ENCODE data around the gene HOXA7. TPM values are rescaled to one million over a fixed set of nuclear protein-coding genes. Genes with fewer than 3 reads are reported as not detected.

HOXA7 gene
- total and polyA plus RNA-seq, 2 experiments from 2014 or later, result 0.24 TPM; not detected in 1

DNA sequence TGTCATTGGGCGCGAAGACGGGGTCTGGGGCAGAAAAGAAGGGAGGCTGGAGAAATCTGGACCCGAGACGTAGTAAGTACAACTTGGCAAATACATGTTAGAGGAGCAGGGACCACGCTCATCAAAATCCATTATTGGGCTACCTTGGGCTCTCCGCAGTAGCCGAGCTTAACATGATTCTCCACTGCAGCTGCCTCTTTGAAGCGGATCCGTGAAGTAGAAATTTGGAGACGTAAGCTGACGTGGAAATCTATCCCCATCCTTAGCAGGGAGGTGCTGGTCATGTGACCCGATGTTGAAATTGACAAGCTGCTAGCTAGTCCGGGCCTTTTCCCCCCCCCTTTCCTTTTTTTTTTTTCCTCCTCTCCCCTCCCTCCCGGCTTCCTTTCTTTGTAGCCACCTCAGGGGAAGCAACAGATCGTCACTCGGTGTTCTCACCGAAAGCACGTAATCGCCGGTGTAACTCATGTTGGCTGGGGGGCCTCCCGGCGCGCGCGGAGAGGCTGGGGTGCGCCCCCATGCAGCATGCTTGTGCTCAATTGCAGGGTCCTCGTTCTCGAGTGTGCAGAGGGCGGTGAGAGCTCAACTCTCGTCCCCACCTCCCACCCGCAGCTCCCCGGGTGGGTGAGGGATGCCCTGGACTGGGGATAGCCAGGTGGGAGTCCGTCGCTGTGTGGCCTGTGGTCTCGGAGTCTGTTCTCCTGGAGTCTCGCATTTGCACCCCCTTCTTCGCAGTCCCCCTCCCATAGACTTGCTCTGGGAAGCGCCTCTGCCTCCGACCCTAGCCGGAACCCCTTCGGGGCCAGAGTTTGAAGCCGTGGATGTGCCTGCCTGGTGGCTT lies 28.8 kb upstream of the HOXA7 start, which contains the start of gene HOXA11:
Gene HOXA11, minus strand, starts transcription at position 220 of the 841 bp plus-strand sequence. Its CDS starts 88 bp downstream, at position 132.
- Histone ChIP-seq H3K27me3 (ENCODE audit: insufficient read depth) (peaks cover 100% of the 10 kb centered on the region), H3K79me2 (replicated peaks; ENCODE audit: insufficient read depth) (no peaks in the 10 kb centered on the region), H4K20me1 (replicated peaks; ENCODE audit: insufficient read depth) (peaks cover 58% of the 10 kb centered on the region), H3K9me2 (ENCODE audit: insufficient read depth) (no peaks in the 10 kb centered on the region), H3K4me1 (ENCODE audit: insufficient read depth) (peaks cover 70% of the 10 kb centered on the region), H3K36me3 (ENCODE audit: insufficient read depth) (no peaks in the 10 kb centered on the region), H2AFZ (no peak within 1 kb of the TSS), H3K4me2 (peak within 1 kb of the TSS; percentile 72), H3K4me3 (peak within 1 kb of the TSS; percentile 44; the same call in 1 of the 2 replicates), H3F3A (replicated peaks; ENCODE audit: low read depth) (peaks cover 61% of the 10 kb centered on the region), H3K27ac (ENCODE audit: low read depth) (no peak within 1 kb of the TSS)
- ATAC-seq (no peak), DNase-seq (ENCODE audit: low spot score) (no peak)
- TF ChIP-seq, protein P1, sequence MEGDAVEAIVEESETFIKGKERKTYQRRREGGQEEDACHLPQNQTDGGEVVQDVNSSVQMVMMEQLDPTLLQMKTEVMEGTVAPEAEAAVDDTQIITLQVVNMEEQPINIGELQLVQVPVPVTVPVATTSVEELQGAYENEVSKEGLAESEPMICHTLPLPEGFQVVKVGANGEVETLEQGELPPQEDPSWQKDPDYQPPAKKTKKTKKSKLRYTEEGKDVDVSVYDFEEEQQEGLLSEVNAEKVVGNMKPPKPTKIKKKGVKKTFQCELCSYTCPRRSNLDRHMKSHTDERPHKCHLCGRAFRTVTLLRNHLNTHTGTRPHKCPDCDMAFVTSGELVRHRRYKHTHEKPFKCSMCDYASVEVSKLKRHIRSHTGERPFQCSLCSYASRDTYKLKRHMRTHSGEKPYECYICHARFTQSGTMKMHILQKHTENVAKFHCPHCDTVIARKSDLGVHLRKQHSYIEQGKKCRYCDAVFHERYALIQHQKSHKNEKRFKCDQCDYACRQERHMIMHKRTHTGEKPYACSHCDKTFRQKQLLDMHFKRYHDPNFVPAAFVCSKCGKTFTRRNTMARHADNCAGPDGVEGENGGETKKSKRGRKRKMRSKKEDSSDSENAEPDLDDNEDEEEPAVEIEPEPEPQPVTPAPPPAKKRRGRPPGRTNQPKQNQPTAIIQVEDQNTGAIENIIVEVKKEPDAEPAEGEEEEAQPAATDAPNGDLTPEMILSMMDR (conservative IDR thresholded peaks at IDR 0.05; ENCODE audit: low read depth in 2 of 2), result no peak
- no peak for TF ChIP-seq POLR2AphosphoS5 (IDR thresholded peaks at IDR 0.05; ENCODE audit: low read depth)
- TF ChIP-seq JUNB (IDR thresholded peaks at IDR 0.05; ENCODE audit: unreplicated experiment), result no peak
- TF ChIP-seq NANOG (IDR thresholded peaks at IDR 0.05; ENCODE audit: borderline replicate concordance), result no peak
- TF ChIP-seq EZH2 (IDR thresholded peaks at IDR 0.05; ENCODE audit: low read depth, unreplicated experiment), result peak; percentile 81
- no peak for TF ChIP-seq ZNF114 (CRISPR knock-in tag; IDR thresholded peaks at IDR 0.05)
- no peak for TF ChIP-seq STAT1 (IDR thresholded peaks at IDR 0.05; ENCODE audit: unreplicated experiment)
- no peak for TF ChIP-seq CREB1 (CRISPR knock-in tag; IDR thresholded peaks at IDR 0.05; ENCODE audit: low read depth)
- no peak for TF ChIP-seq ZNF331 (CRISPR knock-in tag; IDR thresholded peaks at IDR 0.05; ENCODE audit: low read depth)
- TF ChIP-seq EZH2phosphoT487 (IDR thresholded peaks at IDR 0.05; ENCODE audit: unreplicated experiment), result peak; percentile 54
- TF ChIP-seq, protein P2, sequence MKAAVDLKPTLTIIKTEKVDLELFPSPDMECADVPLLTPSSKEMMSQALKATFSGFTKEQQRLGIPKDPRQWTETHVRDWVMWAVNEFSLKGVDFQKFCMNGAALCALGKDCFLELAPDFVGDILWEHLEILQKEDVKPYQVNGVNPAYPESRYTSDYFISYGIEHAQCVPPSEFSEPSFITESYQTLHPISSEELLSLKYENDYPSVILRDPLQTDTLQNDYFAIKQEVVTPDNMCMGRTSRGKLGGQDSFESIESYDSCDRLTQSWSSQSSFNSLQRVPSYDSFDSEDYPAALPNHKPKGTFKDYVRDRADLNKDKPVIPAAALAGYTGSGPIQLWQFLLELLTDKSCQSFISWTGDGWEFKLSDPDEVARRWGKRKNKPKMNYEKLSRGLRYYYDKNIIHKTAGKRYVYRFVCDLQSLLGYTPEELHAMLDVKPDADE (IDR thresholded peaks at IDR 0.05), result no peak
- Mint-ChIP-seq H3K27me3 (ENCODE audit: insufficient read depth, low read depth, poor library complexity) (peaks cover 100% of the 10 kb centered on the region), H3K9me3 (peaks cover 4% of the 10 kb centered on the region; the same call in 2 of the 3 replicates), H3K36me3 (ENCODE audit: low read depth) (no peaks in the 10 kb centered on the region), H3K4me1 (peaks cover 40% of the 10 kb centered on the region), H3K27ac (no peak within 1 kb of the TSS), H3K4me3 (peak within 1 kb of the TSS; percentile 32; the same call in 2 of the 3 replicates)

All from GM23338 (cell line).